ENCODE results near the gene FRMD4A. TPM values are rescaled to one million over a fixed set of nuclear protein-coding genes. Genes with fewer than 3 reads are reported as not detected.
"Not testable (repeated sequence)": the region's sequence is repeated elsewhere in the genome, so short reads cannot be mapped to it uniquely, and the experiment has no call there.

The FRMD4A gene
- total RNA-seq, 2 donors from 2014 or later, result 18.9 to 46.1 TPM

DNA sequence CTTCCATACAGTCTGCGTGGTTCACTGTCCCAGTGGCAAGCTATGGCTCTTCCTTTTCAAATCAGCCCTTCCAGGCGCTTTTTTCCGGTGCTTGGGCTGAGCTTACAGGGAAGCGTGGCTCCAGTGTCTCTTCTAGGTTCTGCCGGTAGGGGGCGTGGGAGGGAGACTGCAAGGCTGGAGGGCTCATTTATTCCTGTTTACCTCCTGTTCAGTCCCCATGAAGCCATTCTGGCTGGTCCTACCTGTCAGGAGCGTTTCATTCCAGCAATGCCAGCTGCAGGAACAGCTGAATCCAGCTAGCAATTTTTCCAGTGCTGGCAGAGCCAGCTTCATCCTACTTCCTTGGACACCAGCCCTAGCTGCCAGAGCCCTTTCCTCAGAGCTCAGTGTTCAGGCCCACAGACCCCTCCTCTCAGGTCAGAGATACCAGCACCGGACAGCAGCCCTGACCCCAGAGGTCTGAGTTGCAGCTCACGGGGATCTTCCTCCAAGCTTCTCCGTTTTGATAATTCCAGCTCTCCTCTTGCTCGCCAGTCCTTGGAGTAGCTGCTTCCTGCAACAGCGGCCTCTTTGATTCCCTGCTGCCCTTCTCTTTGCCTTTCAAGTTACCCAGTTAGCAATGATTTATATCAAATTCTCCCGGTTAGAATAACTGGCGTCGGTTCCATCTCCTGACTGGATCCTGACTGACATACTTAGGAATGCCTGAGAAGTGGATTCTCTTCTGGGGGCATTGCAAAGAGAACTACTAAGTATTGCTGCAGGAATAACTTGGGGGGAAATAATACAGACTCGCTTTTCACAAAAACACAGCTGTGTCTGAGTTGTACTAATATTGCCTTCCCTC is 129.8 kb downstream of the FRMD4A start:
- Histone ChIP-seq H3K4me1 (peaks cover 4% of the 10 kb centered on the region), H3K27me3 (no peaks in the 10 kb centered on the region), H3K4me3 (no peak overlapping the region), H3K36me3 (replicated peaks in 1 of 2; ENCODE audit: insufficient read depth in 1 of 2, low read depth in 2 of 2) (no peaks in the 10 kb centered on the region), H3K27ac (no peak overlapping the region), H3K9me3 (no peaks in the 10 kb centered on the region)
- intact Hi-C loops (cut with DNase I), result no loop called here
- no peak for TF ChIP-seq POLR2A (IDR thresholded peaks at IDR 0.05)
- TF ChIP-seq, protein P1, sequence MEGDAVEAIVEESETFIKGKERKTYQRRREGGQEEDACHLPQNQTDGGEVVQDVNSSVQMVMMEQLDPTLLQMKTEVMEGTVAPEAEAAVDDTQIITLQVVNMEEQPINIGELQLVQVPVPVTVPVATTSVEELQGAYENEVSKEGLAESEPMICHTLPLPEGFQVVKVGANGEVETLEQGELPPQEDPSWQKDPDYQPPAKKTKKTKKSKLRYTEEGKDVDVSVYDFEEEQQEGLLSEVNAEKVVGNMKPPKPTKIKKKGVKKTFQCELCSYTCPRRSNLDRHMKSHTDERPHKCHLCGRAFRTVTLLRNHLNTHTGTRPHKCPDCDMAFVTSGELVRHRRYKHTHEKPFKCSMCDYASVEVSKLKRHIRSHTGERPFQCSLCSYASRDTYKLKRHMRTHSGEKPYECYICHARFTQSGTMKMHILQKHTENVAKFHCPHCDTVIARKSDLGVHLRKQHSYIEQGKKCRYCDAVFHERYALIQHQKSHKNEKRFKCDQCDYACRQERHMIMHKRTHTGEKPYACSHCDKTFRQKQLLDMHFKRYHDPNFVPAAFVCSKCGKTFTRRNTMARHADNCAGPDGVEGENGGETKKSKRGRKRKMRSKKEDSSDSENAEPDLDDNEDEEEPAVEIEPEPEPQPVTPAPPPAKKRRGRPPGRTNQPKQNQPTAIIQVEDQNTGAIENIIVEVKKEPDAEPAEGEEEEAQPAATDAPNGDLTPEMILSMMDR (IDR thresholded peaks at IDR 0.05), result peak in 3 of 7 experiments; percentile 24 to 64 (median 37)
- ATAC-seq, result no peak
- WGBS, 2 donors, result 53 to 58% methylated on average over 14 to 16 of the region's 16 CpGs
- DNase-seq, result peak; percentile 9 to 80 (median 38)

DNA sequence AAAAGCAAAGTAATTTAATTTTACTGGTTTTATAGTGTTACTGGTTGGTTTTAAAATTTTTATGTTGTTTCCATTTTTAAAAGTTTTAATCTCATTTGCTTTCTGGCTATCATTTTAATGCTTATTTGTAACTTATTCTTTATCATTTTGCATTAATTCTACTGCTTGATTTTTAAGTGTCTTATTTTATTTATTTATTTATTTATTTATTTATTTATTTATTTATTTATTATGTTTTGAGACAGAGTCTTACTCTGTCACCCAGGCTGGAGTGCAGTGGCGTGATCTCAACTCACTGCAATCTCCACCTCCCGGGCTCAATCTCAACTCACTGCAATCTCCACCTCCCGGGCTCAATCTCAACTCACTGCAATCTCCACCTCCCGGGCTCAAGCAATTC is 131.6 kb downstream of the FRMD4A start:
- intact Hi-C loops (cut with DNase I), result not testable (repeated sequence)
- 94 to 95% methylated on average over 4 of the region's 4 CpGs for WGBS, 2 donors

DNA sequence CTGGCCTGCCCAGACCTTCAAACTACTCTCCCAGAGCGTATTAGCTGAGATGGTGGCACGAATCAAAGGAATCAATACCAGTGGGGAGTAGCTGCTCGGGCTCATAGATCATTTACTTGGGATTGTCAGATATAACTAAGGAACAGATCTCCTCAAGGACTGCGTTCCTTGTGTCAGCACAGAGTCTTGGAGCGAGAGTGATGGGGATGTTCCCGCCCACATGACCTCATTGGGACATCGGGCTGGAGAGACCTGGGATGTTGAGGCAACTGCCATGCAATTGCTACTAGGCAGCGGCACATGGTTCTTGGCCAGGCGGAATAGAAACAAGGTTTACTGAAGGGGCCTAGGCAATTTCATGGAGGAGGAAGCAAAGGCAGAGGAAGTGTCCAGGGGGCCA is 132.6 kb downstream of the FRMD4A start:
- DNase-seq (no peak), ATAC-seq (no peak)
- H3K27ac ChIP-seq, result no peak overlapping the region
- H3K9me3 ChIP-seq, result no peaks in the 10 kb centered on the region
- H3K4me1 ChIP-seq, result peaks cover 7% of the 10 kb centered on the region
- TF ChIP-seq, protein P1 (IDR thresholded peaks at IDR 0.05), result no peak
- no peak for TF ChIP-seq POLR2A (IDR thresholded peaks at IDR 0.05)
- H3K27me3 ChIP-seq, result no peaks in the 10 kb centered on the region
- WGBS, 2 donors, result 84 to 91% methylated on average over 9 of the region's 9 CpGs
- no peak overlapping the region for H3K4me3 ChIP-seq
- H3K36me3 ChIP-seq (replicated peaks in 1 of 2; ENCODE audit: insufficient read depth in 1 of 2, low read depth in 2 of 2), result no peaks in the 10 kb centered on the region
- intact Hi-C loops (cut with DNase I), result no loop called here

More for the DNA sequence above, 131.6 kb downstream of the FRMD4A start:
- H3K4me1 ChIP-seq; H3K9me3 ChIP-seq; H3K27me3 ChIP-seq; ATAC-seq; H3K36me3 ChIP-seq (replicated peaks in 1 of 2; ENCODE audit: insufficient read depth in 1 of 2, low read depth in 2 of 2); DNase-seq; H3K4me3 ChIP-seq; H3K27ac ChIP-seq: not testable (repeated sequence)

DNA sequence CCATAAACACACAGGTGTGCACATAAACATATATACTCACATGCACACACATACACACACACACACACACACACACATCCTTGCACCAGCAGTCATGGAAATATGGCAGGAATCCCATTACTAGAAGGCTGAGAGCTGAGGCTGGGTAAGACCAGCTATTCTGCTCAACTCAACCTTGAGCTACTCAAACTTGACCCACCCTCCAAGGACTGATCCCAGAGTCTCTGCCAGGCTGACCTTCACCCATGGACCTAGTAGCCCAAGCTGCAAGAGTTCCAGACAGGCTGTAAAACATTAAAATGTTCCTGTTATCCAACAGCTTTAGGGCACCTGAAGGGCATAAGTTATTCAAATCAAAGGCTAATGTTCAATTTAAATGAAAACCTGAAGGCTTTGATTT is 134.6 kb downstream of the FRMD4A start:
- DNase-seq, result peak in 2 of 4 donors; percentile 8 to 13
- ATAC-seq, result no peak
- peaks cover 7% of the 10 kb centered on the region for H3K4me1 ChIP-seq
- H3K27ac ChIP-seq, result no peak overlapping the region
- no peaks in the 10 kb centered on the region for H3K27me3 ChIP-seq
- intact Hi-C loops (cut with DNase I), result no loop called here
- no peaks in the 10 kb centered on the region for H3K9me3 ChIP-seq
- no peaks in the 10 kb centered on the region for H3K36me3 ChIP-seq (replicated peaks in 1 of 2; ENCODE audit: insufficient read depth in 1 of 2, low read depth in 2 of 2)
- no peak for TF ChIP-seq POLR2A (IDR thresholded peaks at IDR 0.05)
- TF ChIP-seq, protein P1 (IDR thresholded peaks at IDR 0.05), result no peak
- no peak overlapping the region for H3K4me3 ChIP-seq

DNA sequence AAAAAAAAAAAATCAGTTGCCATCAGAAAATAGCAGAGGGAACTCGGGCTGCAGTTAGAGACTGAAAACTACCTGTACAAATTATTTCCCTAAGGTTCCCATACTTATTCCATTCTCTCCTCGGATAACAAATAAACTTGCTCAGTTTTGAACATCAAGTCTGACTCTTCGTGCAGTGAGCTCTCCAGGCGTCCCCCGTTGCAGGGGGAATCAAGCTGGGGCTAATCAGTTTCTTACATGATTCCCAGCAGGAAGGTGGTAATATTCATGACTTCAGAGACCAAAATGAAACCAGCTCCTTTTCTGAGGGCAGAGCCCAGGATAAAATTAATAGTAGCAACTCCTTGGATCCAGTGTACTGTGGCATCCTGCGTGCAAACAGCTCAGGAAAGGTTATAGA is 135.3 kb downstream of the FRMD4A start:
- H3K4me1 ChIP-seq, result peaks cover 7% of the 10 kb centered on the region
- no peak for TF ChIP-seq POLR2A (IDR thresholded peaks at IDR 0.05)
- TF ChIP-seq, protein P1 (IDR thresholded peaks at IDR 0.05), result no peak
- H3K4me3 ChIP-seq, result no peak overlapping the region
- H3K36me3 ChIP-seq (replicated peaks in 1 of 2; ENCODE audit: insufficient read depth in 1 of 2, low read depth in 2 of 2), result no peaks in the 10 kb centered on the region
- intact Hi-C loops (cut with DNase I), result no loop called here
- no peak for ATAC-seq
- WGBS, 2 donors, result 76 to 82% methylated on average over 6 of the region's 6 CpGs
- DNase-seq, result no peak
- no peak overlapping the region for H3K27ac ChIP-seq
- H3K9me3 ChIP-seq, result no peaks in the 10 kb centered on the region
- no peaks in the 10 kb centered on the region for H3K27me3 ChIP-seq
